HEK293T (cell line): ENCODE measurements around the gene FAM124A.

Experiments
- BHLHE40 ChIP-seq: fragments of 450-650 bp; IDR thresholded peaks from 2 replicates; pipeline ENCODE4 v1.6.1; 2016; ENCODE audit warnings: mild to moderate bottlenecking, moderate library complexity, borderline replicate concordance
- FOXK2 ChIP-seq: fragments of 450-650 bp; IDR thresholded peaks from 2 replicates; pipeline ENCODE4 v1.6.1; 2016; ENCODE audit warnings: mild to moderate bottlenecking
- FOXM1 ChIP-seq: fragments of 450-650 bp; IDR thresholded peaks from 2 replicates; pipeline ENCODE4 v1.6.1; 2017; ENCODE audit warnings: mild to moderate bottlenecking, borderline replicate concordance
- L3MBTL2 ChIP-seq: fragments of 450-650 bp; conservative IDR thresholded peaks from 2 replicates; pipeline ENCODE4 v1.6.1; 2016; ENCODE audit warnings: mild to moderate bottlenecking
- LEF1 ChIP-seq: fragments of 450-650 bp; IDR thresholded peaks from 2 replicates; pipeline ENCODE4 v1.6.1; 2017; ENCODE audit warnings: mild to moderate bottlenecking, borderline replicate concordance
- NFRKB ChIP-seq: fragments of 450-650 bp; IDR thresholded peaks from 2 replicates; pipeline ENCODE4 v1.6.1; 2016; ENCODE audit warnings: mild to moderate bottlenecking, moderate library complexity
- SP1 ChIP-seq: fragments of 450-650 bp; IDR thresholded peaks from 2 replicates; pipeline ENCODE4 v1.6.1; 2017
- SUZ12 ChIP-seq: fragments of 450-650 bp; IDR thresholded peaks from 2 replicates; pipeline ENCODE4 v1.6.1; 2016; ENCODE audit warnings: mild to moderate bottlenecking
- ZNF384 ChIP-seq: fragments of 450-650 bp; IDR thresholded peaks from 2 replicates; pipeline ENCODE4 v1.6.1; 2016

DNA sequence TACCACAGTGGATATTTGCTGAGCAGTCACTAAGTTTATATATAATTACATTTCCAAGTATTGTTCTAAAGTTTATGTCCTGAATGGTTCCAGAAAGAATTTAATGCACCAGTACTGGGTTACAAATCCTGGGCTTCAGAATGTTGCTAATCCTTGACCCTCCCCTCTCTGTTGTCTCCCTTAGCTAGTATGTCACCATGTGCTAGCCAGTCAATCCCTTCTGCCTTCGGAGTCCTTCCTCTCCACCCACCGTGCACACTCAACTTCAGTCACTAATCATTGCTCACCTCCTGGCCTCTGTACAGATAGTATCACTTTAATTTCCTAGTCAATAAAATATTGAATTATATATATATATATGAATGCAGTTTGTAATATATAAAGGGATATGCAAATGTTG, 7.5 kb downstream of the FAM124A start:
- TF ChIP-seq SUZ12: no peak
- TF ChIP-seq ZNF384: no peak
- no peak for TF ChIP-seq FOXM1
- no peak for TF ChIP-seq SP1
- no peak for TF ChIP-seq LEF1
- TF ChIP-seq FOXK2: no peak
- no peak for TF ChIP-seq BHLHE40
- TF ChIP-seq L3MBTL2: no peak
- TF ChIP-seq NFRKB: no peak
